Gastrocnemius medialis (tissue), 4 donors: ENCODE results near the gene GCLC. TPM values are rescaled to one million over a fixed set of nuclear protein-coding genes. Genes with fewer than 3 reads are reported as not detected.

Experiments
- ATAC-seq, 2 donors: fragments of 150-250 bp; one replicate each; pipeline ENCODE4 v1.9.1; 2016
- DNase-seq, 2 donors: peaks; one replicate each; pipeline ENCODE4 v3.0.0-alpha.2; 2019
- H3K27ac ChIP-seq, 4 donors: fragments of 200-600 bp; sonication (generic); 1 replicate in 1 of 4; 2 replicates in 3 of 4; pipeline ENCODE4 v1.5.1; 2016 to 2018; ENCODE audit warnings: mild to moderate bottlenecking in 2 of 4, moderate library complexity in 1 of 4
- H3K27me3 ChIP-seq, 3 donors: fragments of 200-600 bp; sonication (generic) in 2 of 3; 1 replicate in 1 of 3; 2 replicates in 2 of 3; pipeline versions ENCODE4 v1.5.1 to v1.6.0; 2016 to 2019; ENCODE audit warnings: mild to moderate bottlenecking in 1 of 3, moderate library complexity in 1 of 3
- H3K36me3 ChIP-seq, 2 donors: fragments of 200-600 bp; sonication (generic) in 1 of 2; one replicate each; pipeline ENCODE4 v1.5.1; 2017 to 2018
- H3K4me1 ChIP-seq, 2 donors: fragments of 200-600 bp; sonication (generic) in 1 of 2; one replicate each; pipeline ENCODE4 v1.5.1; 2016 to 2017; ENCODE audit warnings: mild to moderate bottlenecking in 2 of 2
- H3K4me3 ChIP-seq, 4 donors: fragments of 200-600 bp; sonication (generic) in 3 of 4; 1 replicate in 1 of 4; 2 replicates in 3 of 4; pipeline ENCODE4 v1.5.1; 2016 to 2019; ENCODE audit warnings: mild to moderate bottlenecking in 2 of 4
- H3K9me3 ChIP-seq, 3 donors: fragments of 200-600 bp; sonication (generic) in 2 of 3; 1 replicate in 1 of 3; 2 replicates in 2 of 3; pipeline ENCODE4 v1.5.1; 2016 to 2019
- CTCF ChIP-seq, 5 experiments: fragments of 450-650 bp in 3 of 5; fragments of 200-600 bp in 2 of 5; sonication (generic) in 2 of 5; IDR thresholded peaks in 4 of 5; conservative IDR thresholded peaks in 1 of 5; 1 replicate in 4 of 5; 2 replicates in 1 of 5; pipeline ENCODE4 v1.5.1; 2016 to 2019; ENCODE audit warnings: antibody characterized with exemption in 5 of 5, mild to moderate bottlenecking in 3 of 5, moderate library complexity in 3 of 5
- POLR2A ChIP-seq, 2 donors: fragments of 450-650 bp; IDR thresholded peaks; one replicate each; pipeline ENCODE4 v1.6.1; 2017; ENCODE audit warnings: antibody characterized with exemption in 2 of 2, mild to moderate bottlenecking in 2 of 2, moderate library complexity in 2 of 2
- in situ Hi-C, 4 donors: fragments of 200-750 bp; cut with MboI; loops; one replicate each; pipeline versions ENCODE4 v1.15.0 to v1.8.0; 2017; ENCODE audit warnings: low sequenced_read_pairs in 4 of 4
- intact Hi-C: fragments of 100-400 bp; cut with DNase I; formaldehyde crosslinking; loops from one replicate; pipeline ENCODE4 v1.15.1; 2023; ENCODE audit warnings: low total_unique reads
- total RNA-seq, 4 donors: library from RNA; depleted of rRNA; stranded (reverse); fragments of >200 nt; gene quantifications; one replicate each; pipeline versions ENCODE4 v1.1.0 to v1.2.3, GENCODE V29; 2016

Gene GCLC
- total RNA-seq, 4 donors from 2014 or later = 16.4 to 29.0 (median 20.5) TPM

- Histone ChIP-seq H3K4me1 (peaks cover 5 to 9% of the 10 kb centered on the region in 2 donors), H3K4me3 (no peak overlapping the region), H3K9me3 (no peaks in the 10 kb centered on the region), H3K36me3 (peaks cover 0 to 44% of the 10 kb centered on the region in 2 donors), H3K27me3 (no peaks in the 10 kb centered on the region), H3K27ac (no peak overlapping the region)
- in situ Hi-C loops = loop anchor here in 3 of 4 donors (5.0 to 10.0 kb wide), 3 partner anchors 158 to 235 kb away; no protein-coding TSS in a partner anchor
- DNase-seq = no peak
- TF ChIP-seq POLR2A (IDR thresholded peaks at IDR 0.05) = no peak
- TF ChIP-seq CTCF (IDR thresholded peaks at IDR 0.05 in 4 of 5, conservative IDR thresholded peaks at IDR 0.05 in 1 of 5) = no peak
- intact Hi-C loops = no loop called here
- ATAC-seq = no peak
Observed at GRCh38 chr6:53496797-53497375, 48.0 kb downstream of the GCLC start.

- Histone ChIP-seq H3K27ac (no peak overlapping the region), H3K36me3 (peaks cover 0 to 35% of the 10 kb centered on the region in 2 donors), H3K4me1 (peaks cover 5 to 9% of the 10 kb centered on the region in 2 donors), H3K27me3 (no peaks in the 10 kb centered on the region), H3K4me3 (no peak overlapping the region), H3K9me3 (no peaks in the 10 kb centered on the region)
- DNase-seq = no peak
- TF ChIP-seq CTCF (IDR thresholded peaks at IDR 0.05 in 4 of 5, conservative IDR thresholded peaks at IDR 0.05 in 1 of 5) = no peak
- TF ChIP-seq POLR2A (IDR thresholded peaks at IDR 0.05) = no peak
- no peak for ATAC-seq
- intact Hi-C loops = no loop called here
- in situ Hi-C loops = loop anchor here in 3 of 4 donors (5.0 to 10.0 kb wide), 3 partner anchors 159 to 236 kb away; no protein-coding TSS in a partner anchor
Observed at GRCh38 chr6:53495506-53496499, 49.1 kb downstream of the GCLC start.

- no peak overlapping the region for H3K4me3 ChIP-seq
- TF ChIP-seq CTCF (IDR thresholded peaks at IDR 0.05 in 4 of 5, conservative IDR thresholded peaks at IDR 0.05 in 1 of 5) = no peak
- TF ChIP-seq POLR2A (IDR thresholded peaks at IDR 0.05) = no peak
- no peaks in the 10 kb centered on the region for H3K27me3 ChIP-seq
- ATAC-seq (no peak), DNase-seq (no peak)
- no peaks in the 10 kb centered on the region for H3K9me3 ChIP-seq
- in situ Hi-C loops = loop anchor here (5.0 to 10.0 kb wide), 4 partner anchors 158 to 233 kb away; no protein-coding TSS in a partner anchor
- peaks cover 0 to 17% of the 10 kb centered on the region in 2 donors for H3K36me3 ChIP-seq
- peaks cover 5 to 9% of the 10 kb centered on the region in 2 donors for H3K4me1 ChIP-seq
- peak overlapping the region in 1 of 4 donors; percentile 76 for H3K27ac ChIP-seq
- intact Hi-C loops = no loop called here
Observed at GRCh38 chr6:53494076-53494475, 50.8 kb downstream of the GCLC start.

GRCh38 chr6:53493635-53494025 lies 51.3 kb downstream of the GCLC start:
- Histone ChIP-seq H3K27me3 (no peaks in the 10 kb centered on the region), H3K36me3 (peaks cover 0 to 13% of the 10 kb centered on the region in 2 donors), H3K27ac (peak overlapping the region in 2 of 4 donors; percentile 39 to 76), H3K9me3 (no peaks in the 10 kb centered on the region), H3K4me1 (peaks cover 5 to 9% of the 10 kb centered on the region in 2 donors), H3K4me3 (peak overlapping the region; percentile 29 to 54 (median 36))
- no peak for ATAC-seq
- no peak for DNase-seq
- in situ Hi-C loops (loop anchor here (5.0 to 10.0 kb wide), 4 partner anchors 159 to 234 kb away; no protein-coding TSS in a partner anchor), intact Hi-C loops (loop anchor here (1.0 to 2.0 kb wide), 3 partner anchors 51 to 235 kb away; partner anchors contain the start of gene GCLC)
- TF ChIP-seq POLR2A (IDR thresholded peaks at IDR 0.05) = no peak
- no peak for TF ChIP-seq CTCF (IDR thresholded peaks at IDR 0.05 in 4 of 5, conservative IDR thresholded peaks at IDR 0.05 in 1 of 5)
